HG02884 (cell line): ENCODE results near the gene SPOUT1.
A peak's percentile ranks its signal among the peaks of the same experiment; 100 is the strongest.
"Not testable (repeated sequence)": the region's sequence is repeated elsewhere in the genome, so short reads cannot be mapped to it uniquely, and the experiment has no call there.

Experiments used
- ATAC-seq: cut with Tn5 transposase; IDR thresholded peaks from one replicate; pipeline ENCODE4 v1.9.1; 2021; ENCODE audit warnings: mild to moderate bottlenecking, moderate library complexity; ENCODE audit not compliant: unreplicated experiment

The SPOUT1 gene

DNA sequence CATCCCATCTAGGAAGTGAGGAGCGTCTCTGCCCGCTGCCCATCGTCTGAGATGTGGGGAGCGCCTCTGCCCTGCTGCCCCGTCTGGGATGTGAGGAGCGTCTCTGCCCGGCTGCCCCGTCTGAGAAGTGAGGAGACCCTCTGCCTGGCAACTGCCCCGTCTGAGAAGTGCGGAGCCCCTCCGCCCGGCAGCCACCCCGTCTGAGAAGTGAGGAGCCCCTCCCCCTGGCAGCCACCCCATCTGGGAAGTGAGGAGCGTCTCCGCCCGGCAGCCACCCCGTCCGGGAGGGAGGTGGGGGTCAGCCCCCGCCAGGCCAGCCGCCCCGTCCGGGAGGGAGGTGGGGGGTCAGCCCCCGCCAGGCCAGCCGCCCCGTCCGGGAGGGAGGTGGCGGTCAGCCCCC lies 49.5 kb downstream of the SPOUT1 start:
- ATAC-seq = not testable (repeated sequence)

DNA sequence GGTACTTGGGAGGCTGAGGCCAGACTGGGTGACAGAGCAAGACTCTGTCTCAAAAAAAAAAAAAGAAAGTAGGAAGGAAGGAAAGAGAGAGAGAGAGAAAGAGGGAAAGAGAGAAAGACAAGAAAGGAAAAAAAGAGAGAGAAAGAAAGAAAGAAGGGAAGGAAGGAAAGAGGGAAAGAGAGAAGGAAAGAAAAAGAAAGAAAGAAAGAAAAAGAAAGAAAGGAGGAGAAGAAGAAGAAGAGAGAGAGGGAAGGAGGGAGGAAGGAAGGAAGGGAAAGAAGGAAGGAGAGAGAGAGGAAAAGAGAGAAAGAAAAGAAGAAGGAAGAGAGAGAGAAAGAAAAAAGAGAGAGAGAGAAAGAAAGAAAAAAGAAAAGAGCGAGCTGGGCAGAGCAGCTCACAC lies 54.8 kb downstream of the SPOUT1 start:
- no peak for ATAC-seq

DNA sequence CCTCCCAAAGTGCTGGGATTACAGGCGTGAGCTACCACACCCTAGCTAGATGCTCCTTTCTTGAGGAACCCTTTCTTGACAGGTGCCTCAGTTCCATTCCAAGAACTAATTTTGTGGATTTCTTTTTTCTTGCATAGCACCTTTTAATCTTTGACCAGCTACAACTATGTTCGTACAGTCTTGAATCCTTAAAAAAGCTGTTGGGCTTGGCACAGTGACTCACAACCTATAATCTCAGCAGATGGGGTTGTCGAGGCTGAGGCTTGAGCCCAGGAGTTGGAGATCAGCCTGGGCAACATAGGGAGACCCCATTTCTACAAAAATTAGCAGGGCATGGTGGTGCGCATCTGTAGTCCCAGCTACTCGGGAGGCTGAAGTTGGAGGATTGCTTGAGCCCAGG lies 56.5 kb downstream of the SPOUT1 start:
- ATAC-seq = no peak

DNA sequence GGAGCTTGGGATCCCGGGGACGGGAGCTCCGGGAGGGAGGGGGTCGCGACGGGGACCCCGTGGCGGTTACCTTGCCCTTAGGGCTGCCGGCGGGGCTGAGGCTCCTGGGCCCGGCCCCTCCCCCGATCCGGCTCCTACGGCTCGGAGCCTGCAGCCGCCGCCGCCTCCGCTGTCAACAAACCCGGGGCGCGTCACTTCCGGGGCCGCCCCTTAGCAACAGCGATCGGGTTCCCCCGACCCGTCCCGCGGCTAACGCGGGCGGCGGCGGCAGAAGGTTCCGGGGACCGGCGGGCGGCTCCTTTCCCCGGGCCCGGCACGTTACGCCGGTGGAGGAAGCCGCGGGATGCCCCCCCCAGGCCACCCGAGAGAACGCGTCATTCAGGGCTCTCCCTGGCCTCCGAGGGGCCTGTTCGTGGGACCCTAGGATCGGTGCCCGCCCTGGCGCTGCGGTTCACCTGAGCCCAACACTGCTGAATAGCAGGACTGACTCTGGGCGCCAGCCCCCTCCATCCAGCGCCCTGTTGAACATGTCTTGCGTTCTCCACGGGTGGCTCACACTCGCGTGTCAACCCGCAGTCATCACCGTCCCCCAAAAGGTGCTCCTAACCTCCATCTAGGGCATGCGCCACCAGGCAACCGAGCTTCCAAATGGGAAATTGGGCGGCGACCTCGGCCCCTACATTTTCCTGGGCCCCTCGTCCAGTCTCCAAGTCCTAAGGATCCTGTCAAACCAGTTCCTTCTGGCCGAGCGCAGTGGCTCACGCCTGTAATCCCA lies 57.7 kb downstream of the SPOUT1 start, which contains the start of gene ZER1:
Gene ZER1 (minus strand): TSS at position 183 of the 775 bp plus-strand sequence. CDS start 16,362 bp downstream, outside the sequence.
- peak; percentile 77 for ATAC-seq

GRCh38 chr9:128771094-128771721 lies 58.4 kb downstream of the SPOUT1 start:
- ATAC-seq = peak; percentile 43

- ATAC-seq = no peak
These were observed 59.1 kb downstream of the SPOUT1 start for GRCh38 chr9:128770286-128771030.
